Mesendoderm (in vitro differentiated cells): ENCODE results near the gene PHPT1.

Source experiments
- DNase-seq: peaks from one replicate; pipeline ENCODE4 v3.0.0; 2013
- H2AK5ac ChIP-seq: 2 replicates; pipeline ENCODE4 v1.6.1; 2013; ENCODE audit warnings: low read length, inconsistent platforms
- H2BK120ac ChIP-seq: 2 replicates; pipeline ENCODE4 v1.6.1; 2013; ENCODE audit warnings: low read depth, mild to moderate bottlenecking, low read length, moderate library complexity, mixed read lengths
- H2BK15ac ChIP-seq: replicated peaks from 2 replicates; pipeline ENCODE4 v1.6.1; 2013; ENCODE audit warnings: low read depth, mild to moderate bottlenecking, moderate library complexity
- H2BK5ac ChIP-seq: 2 replicates; pipeline ENCODE4 v1.6.1; 2013; ENCODE audit warnings: low read length, inconsistent platforms
- H3K18ac ChIP-seq: 2 replicates; pipeline ENCODE4 v1.6.1; 2013; ENCODE audit warnings: mild to moderate bottlenecking, low read length, mixed read lengths
- H3K23ac ChIP-seq: one replicate; pipeline ENCODE4 v1.6.1; 2013; ENCODE audit warnings: low read length
- H3K27ac ChIP-seq: 2 replicates; pipeline ENCODE4 v1.5.1; 2013; ENCODE audit warnings: low read depth, mild to moderate bottlenecking, inconsistent platforms, low read length, moderate library complexity
- H3K27me3 ChIP-seq: 2 replicates; pipeline ENCODE4 v1.6.1; 2013; ENCODE audit warnings: low read length, control low read depth, mild to moderate bottlenecking, inconsistent platforms; ENCODE audit not compliant: insufficient read depth, poor library complexity
- H3K36me3 ChIP-seq: 2 replicates; pipeline ENCODE4 v1.6.1; 2013; ENCODE audit warnings: low read length, inconsistent platforms; ENCODE audit not compliant: control insufficient read depth, insufficient read depth
- H3K4ac ChIP-seq: one replicate; pipeline ENCODE4 v1.6.1; 2013; ENCODE audit warnings: low read depth, mild to moderate bottlenecking, low read length, moderate library complexity
- H3K4me1 ChIP-seq: 2 replicates; pipeline ENCODE4 v1.6.1; 2013; ENCODE audit warnings: low read depth, low read length, inconsistent platforms; ENCODE audit not compliant: control insufficient read depth
- H3K4me2 ChIP-seq: 2 replicates; pipeline ENCODE4 v1.6.1; 2013; ENCODE audit warnings: low read length
- H3K4me3 ChIP-seq: 2 replicates; pipeline ENCODE4 v1.5.1; 2013; ENCODE audit warnings: mild to moderate bottlenecking, low read length
- H3K56ac ChIP-seq: one replicate; pipeline ENCODE4 v1.6.1; 2013; ENCODE audit warnings: low read length
- H3K79me1 ChIP-seq: 2 replicates; pipeline ENCODE4 v1.6.1; 2013; ENCODE audit warnings: low read length, inconsistent platforms
- H3K79me2 ChIP-seq: 2 replicates; pipeline ENCODE4 v1.6.1; 2013; ENCODE audit warnings: mild to moderate bottlenecking, low read length; ENCODE audit not compliant: control insufficient read depth, insufficient read depth
- H3K9ac ChIP-seq: 2 replicates; pipeline ENCODE4 v1.6.1; 2013; ENCODE audit warnings: low read length, inconsistent platforms
- H4K5ac ChIP-seq: one replicate; pipeline ENCODE4 v1.6.1; 2013; ENCODE audit warnings: low read length
- H4K8ac ChIP-seq: one replicate; pipeline ENCODE4 v1.6.1; 2013; ENCODE audit warnings: low read depth, mild to moderate bottlenecking, control low read depth, low read length, moderate library complexity
- WGBS: extraction: QIAGEN DNeasy Blood & Tissue Kit; methylation state at CpG from one replicate; pipeline ENCODE4 v1.1.7; 2013; ENCODE audit warnings: low lambda C conversion rate, missing lambda C conversion rate; ENCODE audit not compliant: insufficient coverage; ENCODE audit errors: extremely low coverage; 5-methylcytosine and 5-hydroxymethylcytosine counted together

PHPT1 gene

GRCh38 chr9:136847826-136848392, 1.3 kb upstream of the PHPT1 start:
- Histone ChIP-seq H3K4me3 (peak overlapping the region; percentile 77), H3K79me2 (no peaks in the 10 kb centered on the region), H4K8ac (no peak overlapping the region)

GRCh38 chr9:136848393-136849037, 694 bp upstream of the PHPT1 start:
- Histone ChIP-seq H2BK15ac (no peak overlapping the region), H2BK120ac (peak overlapping the region; percentile 19), H3K79me1 (no peaks in the 10 kb centered on the region), H3K18ac (peak overlapping the region; percentile 85), H3K4ac (peak overlapping the region; percentile 85), H4K5ac (no peak overlapping the region), H3K9ac (peak overlapping the region; percentile 82), H3K4me1 (no peaks in the 10 kb centered on the region), H3K4me3 (peak overlapping the region; percentile 77), H3K27ac (peak overlapping the region; percentile 87), H3K56ac (peak overlapping the region; percentile 99), H2AK5ac (no peak overlapping the region), H3K23ac (peak overlapping the region; percentile 80), H3K27me3 (no peaks in the 10 kb centered on the region), H2BK5ac (peak overlapping the region; percentile 90), H4K8ac (no peak overlapping the region), H3K4me2 (peak overlapping the region; percentile 90), H3K36me3 (no peaks in the 10 kb centered on the region), H3K79me2 (no peaks in the 10 kb centered on the region)
- peak; percentile 53 for DNase-seq
- WGBS = no CpG with 5 or more reads among the region's 53 CpGs

More at GRCh38 chr9:136847826-136848392, 1.3 kb upstream of the PHPT1 start:
- Histone ChIP-seq H3K79me1 (no peaks in the 10 kb centered on the region), H3K4me2 (peak overlapping the region; percentile 90), H3K56ac (peak overlapping the region; percentile 99), H2BK5ac (peak overlapping the region; percentile 1), H3K18ac (peak overlapping the region; percentile 85), H2AK5ac (peak overlapping the region; percentile 91), H4K5ac (no peak overlapping the region), H2BK120ac (no peak overlapping the region), H3K36me3 (no peaks in the 10 kb centered on the region), H2BK15ac (no peak overlapping the region), H3K23ac (peak overlapping the region; percentile 17), H3K27me3 (no peaks in the 10 kb centered on the region), H3K27ac (peak overlapping the region; percentile 69), H3K4me1 (no peaks in the 10 kb centered on the region), H3K9ac (peak overlapping the region; percentile 82), H3K4ac (peak overlapping the region; percentile 85)
- no CpG with 5 or more reads among the region's 48 CpGs for WGBS
- peak; percentile 91 for DNase-seq

- Histone ChIP-seq H3K79me1 (no peaks in the 10 kb centered on the region), H3K36me3 (no peaks in the 10 kb centered on the region), H3K4me2 (peak overlapping the region; percentile 68), H3K9ac (peak overlapping the region; percentile 73), H2BK15ac (no peak overlapping the region), H3K27ac (no peak overlapping the region), H3K18ac (no peak overlapping the region), H3K56ac (peak overlapping the region; percentile 81), H3K27me3 (no peaks in the 10 kb centered on the region), H2BK5ac (no peak overlapping the region), H4K8ac (no peak overlapping the region), H4K5ac (no peak overlapping the region), H3K23ac (no peak overlapping the region), H2BK120ac (no peak overlapping the region), H3K4me1 (no peaks in the 10 kb centered on the region), H3K4ac (no peak overlapping the region), H3K79me2 (no peaks in the 10 kb centered on the region), H3K4me3 (peak overlapping the region; percentile 17), H2AK5ac (no peak overlapping the region)
- DNase-seq = no peak
- WGBS = no CpG with 5 or more reads among the region's 43 CpGs
Measured at GRCh38 chr9:136849960-136850865, 1.0 kb downstream of the PHPT1 start.

GRCh38 chr9:136850866-136851775, 1.9 kb downstream of the PHPT1 start:
- Histone ChIP-seq H4K5ac (no peak overlapping the region), H3K36me3 (no peaks in the 10 kb centered on the region), H2BK120ac (no peak overlapping the region), H3K56ac (no peak overlapping the region), H3K18ac (no peak overlapping the region), H2BK5ac (no peak overlapping the region), H3K4ac (no peak overlapping the region), H3K4me1 (no peaks in the 10 kb centered on the region), H2BK15ac (no peak overlapping the region), H3K4me2 (no peak overlapping the region), H3K27me3 (no peaks in the 10 kb centered on the region), H3K23ac (no peak overlapping the region), H4K8ac (no peak overlapping the region), H3K27ac (no peak overlapping the region), H2AK5ac (no peak overlapping the region), H3K79me2 (no peaks in the 10 kb centered on the region), H3K4me3 (no peak overlapping the region), H3K79me1 (no peaks in the 10 kb centered on the region), H3K9ac (no peak overlapping the region)
- WGBS = no CpG with 5 or more reads among the region's 23 CpGs
- no peak for DNase-seq

- H3K23ac ChIP-seq = no peak within 1 kb of the TSS
- H3K36me3 ChIP-seq = no peaks in the 10 kb centered on the region
- H3K79me1 ChIP-seq = no peaks in the 10 kb centered on the region
- H3K79me2 ChIP-seq = no peaks in the 10 kb centered on the region
- H3K27ac ChIP-seq = no peak within 1 kb of the TSS
- no CpG with 5 or more reads among the region's 23 CpGs for WGBS
- no peak within 1 kb of the TSS for H2AK5ac ChIP-seq
- no peak within 1 kb of the TSS for H4K5ac ChIP-seq
- no peak for DNase-seq
- H3K18ac ChIP-seq = no peak within 1 kb of the TSS
- H2BK5ac ChIP-seq = no peak within 1 kb of the TSS
- H2BK120ac ChIP-seq = no peak within 1 kb of the TSS
- H4K8ac ChIP-seq = no peak within 1 kb of the TSS
- no peak within 1 kb of the TSS for H2BK15ac ChIP-seq
- H3K4me3 ChIP-seq = no peak within 1 kb of the TSS
- H3K4ac ChIP-seq = no peak within 1 kb of the TSS
- H3K4me1 ChIP-seq = no peaks in the 10 kb centered on the region
- no peak within 1 kb of the TSS for H3K9ac ChIP-seq
- no peak within 1 kb of the TSS for H3K4me2 ChIP-seq
- no peak within 1 kb of the TSS for H3K56ac ChIP-seq
- no peaks in the 10 kb centered on the region for H3K27me3 ChIP-seq
Measured at GRCh38 chr9:136851941-136852663, 2.9 kb downstream of the PHPT1 start, which contains the start of gene MAMDC4. Gene MAMDC4, plus strand, starts transcription at chr9:136852346. Its CDS starts 71 bp downstream, at chr9:136852417.
